H9 (cell line): ENCODE data around the gene TRMT44. TPM values are rescaled to one million over a fixed set of nuclear protein-coding genes. Genes with fewer than 3 reads are reported as not detected.
A peak's percentile ranks its signal among the peaks of the same experiment; 100 is the strongest.

ENCODE experiments used
- DNase-seq: peaks from one replicate; pipeline ENCODE4 v3.0.0-alpha.2; 2017
- H2AFZ ChIP-seq: one replicate; pipeline ENCODE4 v1.6.1; 2013; ENCODE audit warnings: mild to moderate bottlenecking, low read length, control low read depth, moderate library complexity
- H2AK5ac ChIP-seq: 2 replicates; pipeline ENCODE4 v1.6.1; 2013; ENCODE audit warnings: low read length, control low read depth, mixed read lengths; ENCODE audit not compliant: insufficient read length
- H2BK120ac ChIP-seq: one replicate; pipeline ENCODE4 v1.6.1; 2013; ENCODE audit warnings: low read depth, mild to moderate bottlenecking, low read length, control low read depth, inconsistent platforms; ENCODE audit not compliant: poor library complexity, severe bottlenecking
- H2BK12ac ChIP-seq: 2 replicates; pipeline ENCODE4 v1.6.1; 2013; ENCODE audit warnings: low read length, control low read depth, mixed read lengths, low read depth; ENCODE audit not compliant: insufficient read length
- H2BK15ac ChIP-seq: 2 replicates; pipeline ENCODE4 v1.6.1; 2013; ENCODE audit warnings: low read depth, low read length, control low read depth
- H2BK20ac ChIP-seq: one replicate; pipeline ENCODE4 v1.6.1; 2013; ENCODE audit warnings: low read depth, mild to moderate bottlenecking, low read length, control low read depth, inconsistent platforms; ENCODE audit not compliant: poor library complexity, severe bottlenecking
- H2BK5ac ChIP-seq: 2 replicates; pipeline ENCODE4 v1.6.1; 2013; ENCODE audit warnings: low read length, control low read depth, mixed read lengths; ENCODE audit not compliant: insufficient read length
- H3K14ac ChIP-seq: 2 replicates; pipeline ENCODE4 v1.6.1; 2013; ENCODE audit warnings: low read length, control low read depth; ENCODE audit not compliant: insufficient read depth
- H3K18ac ChIP-seq: 2 replicates; pipeline ENCODE4 v1.6.1; 2013; ENCODE audit warnings: low read depth, mild to moderate bottlenecking, mixed read lengths, low read length, control low read depth; ENCODE audit not compliant: insufficient read length
- H3K23ac ChIP-seq: 2 replicates; pipeline ENCODE4 v1.6.1; 2013; ENCODE audit warnings: low read length, control low read depth, mixed read lengths, low read depth; ENCODE audit not compliant: insufficient read length
- H3K23me2 ChIP-seq: 2 replicates; pipeline ENCODE4 v1.6.1; 2013; ENCODE audit warnings: low read depth, mild to moderate bottlenecking, mixed read lengths, low read length, control low read depth; ENCODE audit not compliant: insufficient read length, poor library complexity, severe bottlenecking
- H3K27ac ChIP-seq: 2 replicates; pipeline ENCODE4 v1.5.1; 2013; ENCODE audit warnings: low read length, control low read depth, mixed read lengths, low read depth; ENCODE audit not compliant: insufficient read length
- H3K27me3 ChIP-seq: 2 replicates; pipeline ENCODE4 v1.6.1; 2013; ENCODE audit warnings: low read length, control low read depth, inconsistent platforms; ENCODE audit not compliant: insufficient read depth
- H3K4ac ChIP-seq: 2 replicates; pipeline ENCODE4 v1.6.1; 2013; ENCODE audit warnings: low read depth, mild to moderate bottlenecking, control low read depth, inconsistent platforms, low read length, moderate library complexity
- H3K4me1 ChIP-seq: 2 replicates; pipeline ENCODE4 v1.6.1; 2013; ENCODE audit warnings: low read length, control low read depth, inconsistent platforms; ENCODE audit not compliant: insufficient read depth
- H3K4me2 ChIP-seq: 2 replicates; pipeline ENCODE4 v1.6.1; 2013; ENCODE audit warnings: low read length, control low read depth, mixed read lengths; ENCODE audit not compliant: insufficient read length, insufficient read depth
- H3K56ac ChIP-seq: 2 replicates; pipeline ENCODE4 v1.6.1; 2013; ENCODE audit warnings: low read depth, mild to moderate bottlenecking, mixed read lengths, low read length, control low read depth; ENCODE audit not compliant: insufficient read length
- H3K79me1 ChIP-seq: 2 replicates; pipeline ENCODE4 v1.6.1; 2013; ENCODE audit warnings: low read depth, mild to moderate bottlenecking, moderate library complexity, low read length, control low read depth, inconsistent platforms; ENCODE audit not compliant: insufficient read depth, poor library complexity, severe bottlenecking
- H3K79me2 ChIP-seq: 2 replicates; pipeline ENCODE4 v1.6.1; 2013; ENCODE audit warnings: low read length, control low read depth, inconsistent platforms; ENCODE audit not compliant: insufficient read depth
- H3K9ac ChIP-seq: 2 replicates; pipeline ENCODE4 v1.6.1; 2013; ENCODE audit warnings: low read length, control low read depth, mixed read lengths; ENCODE audit not compliant: insufficient read length; ENCODE audit errors: extremely low read depth
- H3K9me3 ChIP-seq: one replicate; pipeline ENCODE4 v1.6.1; 2013; ENCODE audit warnings: low read depth, low read length, inconsistent platforms; ENCODE audit not compliant: control insufficient read depth
- H3T11ph ChIP-seq: one replicate; pipeline ENCODE4 v1.6.1; 2013; ENCODE audit warnings: mild to moderate bottlenecking, low read length, control low read depth, inconsistent platforms
- H4K20me1 ChIP-seq: one replicate; pipeline ENCODE4 v1.6.1; 2013; ENCODE audit not compliant: control insufficient read depth, insufficient read length, insufficient read depth
- H4K5ac ChIP-seq: 2 replicates; pipeline ENCODE4 v1.6.1; 2013; ENCODE audit warnings: low read depth, mild to moderate bottlenecking, mixed read lengths, low read length, control low read depth; ENCODE audit not compliant: insufficient read length
- H4K8ac ChIP-seq: replicated peaks from 2 replicates; pipeline ENCODE4 v1.6.1; 2013; ENCODE audit warnings: low read length, control low read depth, mixed read lengths, low read depth; ENCODE audit not compliant: insufficient read length
- H4K91ac ChIP-seq: 2 replicates; pipeline ENCODE4 v1.6.1; 2013; ENCODE audit warnings: low read depth, mild to moderate bottlenecking, moderate library complexity, mixed read lengths, low read length, control low read depth; ENCODE audit not compliant: insufficient read length
- H3K27ac Mint-ChIP-seq, 3 experiments: 2 replicates in 2 of 3; 3 replicates in 1 of 3; pipeline ENCODE4 v1.8.0; 2020 to 2021; ENCODE audit warnings: mixed read lengths in 3 of 3, mild to moderate bottlenecking in 1 of 3, moderate library complexity in 1 of 3
- H3K27me3 Mint-ChIP-seq: 2 replicates; pipeline ENCODE4 v1.8.0; 2021; ENCODE audit warnings: low read depth, mild to moderate bottlenecking, moderate library complexity, mixed read lengths
- H3K36me3 Mint-ChIP-seq, 3 experiments: 2 replicates in 2 of 3; 3 replicates in 1 of 3; pipeline ENCODE4 v1.8.0; 2020 to 2021; ENCODE audit warnings: low read depth in 3 of 3, mixed read lengths in 3 of 3; ENCODE audit not compliant: insufficient read depth in 1 of 3
- H3K4me1 Mint-ChIP-seq, 2 experiments: 2 replicates each; pipeline ENCODE4 v1.8.0; 2020; ENCODE audit warnings: mixed read lengths in 2 of 2
- H3K4me3 Mint-ChIP-seq, 2 experiments: 2 replicates in 1 of 2; 3 replicates in 1 of 2; pipeline ENCODE4 v1.8.0; 2020 to 2021; ENCODE audit warnings: mild to moderate bottlenecking in 2 of 2, mixed read lengths in 2 of 2, moderate library complexity in 1 of 2
- H3K9me3 Mint-ChIP-seq, 2 experiments: 2 replicates in 1 of 2; 3 replicates in 1 of 2; pipeline ENCODE4 v1.8.0; 2020; ENCODE audit warnings: mild to moderate bottlenecking in 2 of 2, mixed read lengths in 2 of 2, moderate library complexity in 1 of 2
- WGBS: extraction: QIAGEN DNeasy Blood & Tissue Kit; methylation state at CpG from one replicate; pipeline ENCODE4 v1.1.7; 2013; ENCODE audit warnings: missing lambda C conversion rate, low lambda C conversion rate, mixed read lengths; ENCODE audit not compliant: insufficient read length; ENCODE audit errors: extremely low coverage; 5-methylcytosine and 5-hydroxymethylcytosine counted together
- total RNA-seq: library from RNA; stranded (reverse); gene quantifications from 2 replicates; pipeline ENCODE4 v1.2.1, GENCODE V29; 2021
- TF ChIP-seq, protein P1 (sequence below): fragments of 200-600 bp; sonication (generic); conservative IDR thresholded peaks from 3 replicates; pipeline ENCODE4 v1.8.0; 2021; ENCODE audit warnings: antibody characterized with exemption, mild to moderate bottlenecking

TRMT44 gene
- total RNA-seq, 1 experiment from 2014 or later: 22.8 TPM

DNA sequence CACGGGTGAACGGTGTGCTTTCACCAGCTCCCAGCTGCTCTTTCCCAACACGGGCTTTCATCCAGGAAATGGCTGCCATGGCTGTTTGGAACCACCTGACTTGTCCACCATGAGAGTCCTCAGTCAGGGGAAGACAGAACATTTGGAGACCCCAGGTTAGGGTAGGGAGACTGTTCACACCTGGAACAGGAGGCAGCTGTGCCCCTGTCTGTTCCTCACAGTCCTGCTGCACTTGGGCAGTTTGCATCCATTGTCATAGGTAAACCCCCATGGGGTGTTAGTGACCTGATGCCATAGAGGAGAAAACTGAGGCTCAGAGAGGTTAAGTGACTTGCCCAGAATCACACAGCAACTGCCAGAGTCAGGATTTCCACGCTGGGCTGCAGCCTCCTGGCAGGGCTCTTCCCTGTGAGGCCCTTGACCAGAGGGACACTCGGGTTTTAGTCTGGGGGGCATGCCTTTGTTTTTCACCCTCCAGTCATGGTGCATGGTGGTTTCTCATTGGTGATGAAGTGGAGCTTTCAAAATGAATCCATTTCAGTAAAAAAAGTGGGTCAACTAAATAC lies 54.5 kb downstream of the TRMT44 start:
- H2BK5ac ChIP-seq: no peak overlapping the region
- H3K27me3 ChIP-seq: no peaks in the 10 kb centered on the region
- H4K91ac ChIP-seq: peak overlapping the region; percentile 34
- H3K14ac ChIP-seq: peak overlapping the region; percentile 81; the same call in 1 of the 2 replicates
- H4K20me1 ChIP-seq: no peaks in the 10 kb centered on the region
- no peak overlapping the region for H4K8ac ChIP-seq
- H2BK120ac ChIP-seq: no peak overlapping the region
- H3K56ac ChIP-seq: no peak overlapping the region
- no peak overlapping the region for H3K18ac ChIP-seq
- H3K79me1 ChIP-seq: no peaks in the 10 kb centered on the region
- H2BK12ac ChIP-seq: no peak overlapping the region
- H3K9ac ChIP-seq: no peak overlapping the region
- H4K5ac ChIP-seq: no peak overlapping the region
- TF ChIP-seq, protein P1, sequence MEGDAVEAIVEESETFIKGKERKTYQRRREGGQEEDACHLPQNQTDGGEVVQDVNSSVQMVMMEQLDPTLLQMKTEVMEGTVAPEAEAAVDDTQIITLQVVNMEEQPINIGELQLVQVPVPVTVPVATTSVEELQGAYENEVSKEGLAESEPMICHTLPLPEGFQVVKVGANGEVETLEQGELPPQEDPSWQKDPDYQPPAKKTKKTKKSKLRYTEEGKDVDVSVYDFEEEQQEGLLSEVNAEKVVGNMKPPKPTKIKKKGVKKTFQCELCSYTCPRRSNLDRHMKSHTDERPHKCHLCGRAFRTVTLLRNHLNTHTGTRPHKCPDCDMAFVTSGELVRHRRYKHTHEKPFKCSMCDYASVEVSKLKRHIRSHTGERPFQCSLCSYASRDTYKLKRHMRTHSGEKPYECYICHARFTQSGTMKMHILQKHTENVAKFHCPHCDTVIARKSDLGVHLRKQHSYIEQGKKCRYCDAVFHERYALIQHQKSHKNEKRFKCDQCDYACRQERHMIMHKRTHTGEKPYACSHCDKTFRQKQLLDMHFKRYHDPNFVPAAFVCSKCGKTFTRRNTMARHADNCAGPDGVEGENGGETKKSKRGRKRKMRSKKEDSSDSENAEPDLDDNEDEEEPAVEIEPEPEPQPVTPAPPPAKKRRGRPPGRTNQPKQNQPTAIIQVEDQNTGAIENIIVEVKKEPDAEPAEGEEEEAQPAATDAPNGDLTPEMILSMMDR: no peak
- H3K9me3 Mint-ChIP-seq: peaks cover 13 to 17% of the 10 kb centered on the region in 2 experiments
- no peak overlapping the region for H3T11ph ChIP-seq
- peaks cover 4% of the 10 kb centered on the region; the same call in 1 of the 2 replicates for H3K4me1 ChIP-seq
- H3K9me3 ChIP-seq: no peaks in the 10 kb centered on the region
- H3K4me1 Mint-ChIP-seq: peaks cover 48 to 54% of the 10 kb centered on the region in 2 experiments
- H3K23ac ChIP-seq: no peak overlapping the region
- no peaks in the 10 kb centered on the region for H3K79me2 ChIP-seq
- no peaks in the 10 kb centered on the region for H3K27me3 Mint-ChIP-seq
- no peak overlapping the region for H2BK15ac ChIP-seq
- peaks cover 18 to 23% (median 22%) of the 10 kb centered on the region in 3 experiments for H3K36me3 Mint-ChIP-seq
- H2BK20ac ChIP-seq: no peak overlapping the region
- H3K4me3 Mint-ChIP-seq: no peak overlapping the region
- no CpG with 5 or more reads among the region's 5 CpGs for WGBS
- no peak for DNase-seq
- H3K27ac ChIP-seq: peak overlapping the region; percentile 93
- H3K23me2 ChIP-seq: peaks cover 2% of the 10 kb centered on the region
- no peak overlapping the region for H2AK5ac ChIP-seq
- no peak overlapping the region for H3K4me2 ChIP-seq
- H3K4ac ChIP-seq: no peak overlapping the region; the same call in 1 of the 2 replicates
- H3K27ac Mint-ChIP-seq: peak overlapping the region; percentile 25 to 92 (median 79); a peak in 5 of 7 replicates
- no peak overlapping the region for H2AFZ ChIP-seq
